GM23248 (cell line): ENCODE results near the gene RAPGEFL1.

ENCODE experiments used
- EZH2 ChIP-seq: fragments of 200-600 bp; sonication (generic); IDR thresholded peaks from 2 replicates; pipeline ENCODE4 v1.6.1; 2018; ENCODE audit warnings: antibody characterized with exemption, mild to moderate bottlenecking; ENCODE audit not compliant: insufficient read depth, poor library complexity, severe bottlenecking
- EZH2phosphoT487 ChIP-seq: fragments of 200-600 bp; sonication (generic); IDR thresholded peaks from 2 replicates; pipeline ENCODE4 v1.6.1; 2018; ENCODE audit warnings: antibody characterized with exemption, moderate library complexity, mild to moderate bottlenecking, low read depth; ENCODE audit not compliant: insufficient read depth

DNA sequence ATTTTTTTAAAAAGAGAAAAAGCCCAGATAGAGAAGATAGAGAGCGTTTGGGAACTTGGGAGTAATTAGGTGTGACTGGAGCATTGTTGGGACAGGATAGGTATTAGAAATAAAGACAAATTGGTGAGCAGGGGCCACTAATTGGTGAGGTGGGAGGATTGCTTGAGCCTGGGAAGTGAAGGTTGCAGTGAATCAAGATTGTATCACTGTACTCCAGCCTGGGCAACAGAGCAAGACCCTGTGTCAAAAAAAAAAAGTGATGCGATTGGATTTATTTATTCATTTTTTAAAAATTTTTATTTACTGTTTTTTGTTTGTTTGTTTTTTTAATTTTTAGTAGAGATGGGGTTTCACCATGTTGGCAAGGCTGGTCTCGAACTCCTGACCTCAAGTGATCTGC lies 31.8 kb upstream of the RAPGEFL1 start:
- TF ChIP-seq EZH2, result no peak
- TF ChIP-seq EZH2phosphoT487, result no peak
